SK-N-SH (cell line): ENCODE results near the gene ARHGAP26. TPM values are rescaled to one million over a fixed set of nuclear protein-coding genes. Genes with fewer than 3 reads are reported as not detected.

Experiments used
- CTCF ChIA-PET: fragments of 300-600, 350-600 bp; formaldehyde crosslinking; extraction: SDS; loops from one replicate; lab custom pipeline; 2021; lab: Yijun Ruan, JAX
- POLR2A ChIA-PET: fragments of 350-600 bp; sonication (Branson Sonifier 250); formaldehyde crosslinking; extraction: SDS; loops from one replicate; lab custom pipeline; 2020; ENCODE audit warnings: antibody characterized with exemption, inconsistent platforms; lab: Yijun Ruan, JAX
- DNase-seq: peaks from one replicate; pipeline ENCODE4 v3.0.0; 2012
- H2AFZ ChIP-seq: fragments of 200-600 bp; sonication (generic); 2 replicates; pipeline ENCODE4 v1.8.1; 2016; ENCODE audit warnings: antibody characterized with exemption, mild to moderate bottlenecking, low read depth
- H3F3A ChIP-seq: fragments of 200-600 bp; sonication (generic); replicated peaks from 2 replicates; pipeline ENCODE3; 2016; ENCODE audit warnings: antibody characterized with exemption, mild to moderate bottlenecking; ENCODE audit not compliant: insufficient read depth
- H3K27ac ChIP-seq, 2 experiments: fragments of 200-500 bp in 1 of 2; fragments of 200-600 bp in 1 of 2; sonication (Bioruptor generic) in 1 of 2; sonication (generic), shearing (Covaris generic) in 1 of 2; 2 replicates each; pipeline versions ENCODE4 v1.5.1 to v1.6.1; 2014 to 2016; ENCODE audit warnings: low read depth in 2 of 2, inconsistent platforms in 1 of 2, low read length in 1 of 2, mild to moderate bottlenecking in 1 of 2, mixed read lengths in 1 of 2
- H3K27me3 ChIP-seq: fragments of 200-600 bp; sonication (generic), shearing (Covaris generic); 2 replicates; pipeline ENCODE4 v1.6.1; 2016; ENCODE audit warnings: mixed run types; ENCODE audit not compliant: insufficient read depth
- H3K36me3 ChIP-seq, 2 experiments: fragments of 200-500 bp in 1 of 2; fragments of 200-600 bp in 1 of 2; sonication (Bioruptor generic) in 1 of 2; sonication (generic) in 1 of 2; replicated peaks in 1 of 2; 2 replicates each; pipeline versions ENCODE3 to v1.5.1; 2014 to 2016; ENCODE audit warnings: low read length in 1 of 2, mild to moderate bottlenecking in 1 of 2; ENCODE audit not compliant: insufficient read depth in 2 of 2, control insufficient read depth in 1 of 2
- H3K4me1 ChIP-seq, 2 experiments: fragments of 200-500 bp in 1 of 2; fragments of 200-600 bp in 1 of 2; sonication (Bioruptor generic) in 1 of 2; sonication (generic), shearing (Covaris generic) in 1 of 2; 2 replicates each; pipeline versions ENCODE4 v1.5.1 to v1.6.1; 2014 to 2016; ENCODE audit warnings: low read depth in 1 of 2, low read length in 1 of 2, mixed run types in 1 of 2; ENCODE audit not compliant: insufficient read depth in 2 of 2, control insufficient read depth in 1 of 2
- H3K4me2 ChIP-seq: fragments of 200-600 bp; sonication (generic), shearing (Covaris generic); 2 replicates; pipeline ENCODE4 v1.6.1; 2017; ENCODE audit warnings: mixed run types
- H3K4me3 ChIP-seq, 2 experiments: fragments of 200-500 bp in 1 of 2; fragments of 200-600 bp in 1 of 2; sonication (Bioruptor generic) in 1 of 2; sonication (generic), shearing (Covaris generic) in 1 of 2; 2 replicates each; pipeline versions ENCODE4 v1.5.1 to v1.8.1; 2014 to 2016; ENCODE audit warnings: low read depth in 2 of 2, inconsistent platforms in 1 of 2, low read length in 1 of 2, mild to moderate bottlenecking in 1 of 2, mixed read lengths in 1 of 2, moderate library complexity in 1 of 2
- H3K79me2 ChIP-seq: fragments of 200-600 bp; sonication (generic); 2 replicates; pipeline ENCODE4 v1.8.1; 2017; ENCODE audit warnings: mild to moderate bottlenecking; ENCODE audit not compliant: insufficient read depth
- H3K9ac ChIP-seq: fragments of 200-600 bp; sonication (generic); 2 replicates; pipeline ENCODE4 v1.6.1; 2017; ENCODE audit warnings: mixed run types
- H3K9me2 ChIP-seq: fragments of 200-600 bp; sonication (generic); 2 replicates; pipeline ENCODE4 v1.6.1; 2017; ENCODE audit warnings: mixed run types
- H3K9me3 ChIP-seq: fragments of 200-600 bp; sonication (generic); 2 replicates; pipeline ENCODE4 v1.6.1; 2017; ENCODE audit warnings: mixed run types, mild to moderate bottlenecking, moderate library complexity
- H4K20me1 ChIP-seq: fragments of 200-600 bp; sonication (generic); 2 replicates; pipeline ENCODE4 v1.6.1; 2017; ENCODE audit warnings: mild to moderate bottlenecking, mixed run types; ENCODE audit not compliant: insufficient read depth
- CHD2 ChIP-seq: fragments of 150-350 bp; IDR thresholded peaks from 2 replicates; pipeline ENCODE4 v1.6.1; 2018; ENCODE audit warnings: low read length; ENCODE audit not compliant: partially characterized antibody
- ELF1 ChIP-seq: IDR thresholded peaks from 2 replicates; pipeline ENCODE4 v1.4.0; 2012
- EZH2phosphoT487 ChIP-seq: fragments of 200-600 bp; sonication (generic); IDR thresholded peaks from 2 replicates; pipeline ENCODE4 v1.6.1; 2017; ENCODE audit warnings: low read depth, mixed run types, mild to moderate bottlenecking, antibody characterized with exemption, moderate library complexity, borderline replicate concordance
- FOSL2 ChIP-seq: IDR thresholded peaks from 2 replicates; pipeline ENCODE4 v1.4.0; 2012; ENCODE audit warnings: low read depth, mild to moderate bottlenecking, moderate library complexity, borderline replicate concordance
- FOXJ3 ChIP-seq: sonication (generic); formaldehyde crosslinking; IDR thresholded peaks from 2 replicates; pipeline ENCODE4 v1.5.1; 2020; ENCODE audit warnings: mild to moderate bottlenecking, missing genetic modification reagents
- GATA2 ChIP-seq: sonication (generic); formaldehyde crosslinking; IDR thresholded peaks from 2 replicates; pipeline ENCODE4 v1.5.0; 2020; ENCODE audit warnings: mild to moderate bottlenecking, missing genetic modification reagents
- JUND ChIP-seq: IDR thresholded peaks from 2 replicates; pipeline ENCODE4 v1.4.0; 2012
- MXI1 ChIP-seq: IDR thresholded peaks from 2 replicates; pipeline ENCODE4 v1.6.1; 2012; ENCODE audit warnings: mild to moderate bottlenecking, low read depth, low read length, improper control_type of control experiment
- NFIC ChIP-seq: IDR thresholded peaks from 2 replicates; pipeline ENCODE4 v1.4.0; 2012; ENCODE audit warnings: borderline replicate concordance
- NRF1 ChIP-seq: IDR thresholded peaks from 2 replicates; pipeline ENCODE4 v1.6.1; 2012; ENCODE audit warnings: low read depth, mild to moderate bottlenecking, low read length
- POLR2AphosphoS5 ChIP-seq: IDR thresholded peaks from 2 replicates; pipeline ENCODE4 v1.6.1; 2012; ENCODE audit warnings: low read depth, low read length
- RAD21 ChIP-seq: IDR thresholded peaks from 2 replicates; pipeline ENCODE4 v1.6.1; 2012; ENCODE audit warnings: mild to moderate bottlenecking, low read length
- RFX5 ChIP-seq: IDR thresholded peaks from 2 replicates; pipeline ENCODE4 v1.6.1; 2012; ENCODE audit warnings: mild to moderate bottlenecking, improper control_type of control experiment, low read length
- SIN3A ChIP-seq: IDR thresholded peaks from 2 replicates; pipeline ENCODE4 v1.6.1; 2012; ENCODE audit warnings: low read depth, mild to moderate bottlenecking, low read length, moderate library complexity, borderline replicate concordance
- TEAD4 ChIP-seq: IDR thresholded peaks from 2 replicates; pipeline ENCODE4 v1.4.0; 2012; ENCODE audit warnings: mild to moderate bottlenecking, borderline replicate concordance; ENCODE audit not compliant: insufficient read depth
- WGBS: methylation state at CpG from one replicate; pipeline ENCODE4 v1.1.6; 2017; ENCODE audit warnings: low lambda C conversion rate; 5-methylcytosine and 5-hydroxymethylcytosine counted together
- polyA plus RNA-seq, 3 experiments: library from polyadenylated mRNA; depleted of rRNA; stranded (reverse); fragments of >200 nt; gene quantifications; 2 replicates each; pipeline ENCODE4 v1.2.3, GENCODE V29; 2012
- TF ChIP-seq, protein P1 (sequence below): IDR thresholded peaks from 2 replicates; pipeline ENCODE4; 2012
- TF ChIP-seq, protein P2 (sequence below): fragments of 200-600 bp; sonication (generic); IDR thresholded peaks from 2 replicates; pipeline ENCODE4 v1.6.1; 2017; ENCODE audit warnings: antibody characterized with exemption, mild to moderate bottlenecking, moderate library complexity
- TF ChIP-seq, protein P3 (sequence below): IDR thresholded peaks from 2 replicates; pipeline ENCODE4 v1.4.0; 2012; ENCODE audit warnings: low read depth
- TF ChIP-seq, protein P4 (sequence below): IDR thresholded peaks from 2 replicates; pipeline ENCODE4 v1.4.0; 2012; ENCODE audit warnings: low read depth, borderline replicate concordance
- TF ChIP-seq, protein P5 (sequence below): IDR thresholded peaks from 2 replicates; pipeline ENCODE4 v1.4.0; 2012; ENCODE audit warnings: low read depth, borderline replicate concordance

The ARHGAP26 gene
- polyA plus RNA-seq, 1 of the 3 experiments (the other 2 are of a cell fraction), result 6.1 TPM

DNA sequence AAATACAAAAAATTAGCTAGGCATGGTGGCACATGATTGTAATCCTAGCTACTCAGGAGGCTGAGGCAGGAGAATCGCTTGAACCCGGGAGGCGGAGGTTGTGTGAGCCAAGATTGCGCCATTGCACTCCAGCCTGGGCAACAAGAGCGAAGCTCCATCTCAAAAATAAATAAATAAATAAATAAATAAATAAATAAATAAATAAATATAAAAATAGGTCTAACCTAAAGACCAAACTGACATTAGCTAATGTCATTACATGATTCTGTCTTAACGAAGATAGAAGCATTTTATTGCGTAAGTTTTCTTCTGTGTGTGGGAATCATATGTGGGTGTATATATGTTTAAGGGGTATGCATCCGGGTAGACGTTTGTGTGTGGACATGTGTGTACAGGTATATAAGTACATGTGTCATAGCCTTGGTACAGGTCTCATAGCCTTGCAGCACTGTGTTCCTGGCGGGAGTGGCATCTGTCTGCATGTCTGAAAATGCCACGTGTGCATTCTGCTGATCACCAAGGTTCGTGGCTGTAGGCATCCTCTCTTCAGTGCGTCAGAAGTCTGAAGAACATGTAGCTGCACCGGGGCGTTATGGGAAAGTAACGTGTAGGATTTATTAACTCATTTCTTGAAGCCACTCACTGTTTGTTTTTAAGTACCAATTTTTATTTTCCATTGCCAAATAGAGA lies 335.2 kb downstream of the ARHGAP26 start:
- Histone ChIP-seq H3K4me3 (no peak overlapping the region), H3K4me1 (peaks cover 0 to 24% of the 10 kb centered on the region in 2 experiments; a peak in 1 of 4 replicates), H3K27ac (no peak overlapping the region), H3K9ac (no peak overlapping the region), H3F3A (no peaks in the 10 kb centered on the region), H3K4me2 (no peak overlapping the region), H2AFZ (no peak overlapping the region), H3K27me3 (no peaks in the 10 kb centered on the region), H3K36me3 (peaks cover 0 to 5% of the 10 kb centered on the region in 2 experiments), H3K9me2 (no peaks in the 10 kb centered on the region), H3K9me3 (no peaks in the 10 kb centered on the region), H4K20me1 (no peaks in the 10 kb centered on the region), H3K79me2 (no peaks in the 10 kb centered on the region)
- DNase-seq, result no peak
- ChIA-PET CTCF (interaction anchor here (0.6 to 4.0 kb wide), 13 partner anchors 7 to 1036 kb away, joined by 3 to 24 read pairs (median 3); partner anchors contain the start of gene NR3C1), POLR2A (interaction anchor here (1.1 kb wide), 1 partner anchor 299 kb away, joined by 3 read pairs; no protein-coding TSS in a partner anchor)
- 93% methylated on average over 16 of the region's 16 CpGs for WGBS
- TF ChIP-seq NFIC, result no peak
- TF ChIP-seq, protein P1, sequence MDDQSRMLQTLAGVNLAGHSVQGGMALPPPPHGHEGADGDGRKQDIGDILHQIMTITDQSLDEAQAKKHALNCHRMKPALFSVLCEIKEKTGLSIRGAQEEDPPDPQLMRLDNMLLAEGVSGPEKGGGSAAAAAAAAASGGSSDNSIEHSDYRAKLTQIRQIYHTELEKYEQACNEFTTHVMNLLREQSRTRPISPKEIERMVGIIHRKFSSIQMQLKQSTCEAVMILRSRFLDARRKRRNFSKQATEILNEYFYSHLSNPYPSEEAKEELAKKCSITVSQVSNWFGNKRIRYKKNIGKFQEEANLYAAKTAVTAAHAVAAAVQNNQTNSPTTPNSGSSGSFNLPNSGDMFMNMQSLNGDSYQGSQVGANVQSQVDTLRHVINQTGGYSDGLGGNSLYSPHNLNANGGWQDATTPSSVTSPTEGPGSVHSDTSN, result no peak
- no peak for TF ChIP-seq JUND
- TF ChIP-seq EZH2phosphoT487, result no peak
- TF ChIP-seq FOSL2, result no peak

DNA sequence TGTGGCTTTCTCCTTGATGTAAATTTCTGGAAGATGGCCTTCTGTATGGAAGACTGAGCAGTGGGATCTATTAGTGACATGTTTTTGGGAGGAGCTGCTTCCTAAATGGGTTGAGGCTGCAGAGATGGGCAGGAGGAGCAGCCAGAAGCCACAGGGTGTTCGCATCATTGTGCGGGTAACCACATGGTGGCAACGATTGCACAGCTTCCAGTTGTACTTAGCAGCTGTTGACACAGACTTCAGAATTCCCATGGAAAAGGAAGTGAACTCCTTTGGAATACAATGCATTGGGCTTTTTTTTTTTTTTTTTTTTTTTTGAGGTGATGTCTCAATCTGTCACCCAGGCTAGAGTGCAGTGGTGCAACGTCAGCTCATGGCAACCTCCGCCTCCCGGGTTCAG lies 336.0 kb downstream of the ARHGAP26 start:
- H3F3A ChIP-seq, result no peaks in the 10 kb centered on the region
- no peak overlapping the region for H2AFZ ChIP-seq
- POLR2A ChIA-PET, result interaction anchor here (1.1 kb wide), 1 partner anchor 298 kb away, joined by 3 read pairs; no protein-coding TSS in a partner anchor
- H3K9me3 ChIP-seq, result no peaks in the 10 kb centered on the region
- CTCF ChIA-PET, result interaction anchor here (0.6 to 4.0 kb wide), 19 partner anchors 8 to 1035 kb away, joined by 3 to 24 read pairs (median 3); partner anchors contain the start of gene NR3C1
- H3K4me3 ChIP-seq, result no peak overlapping the region
- H3K36me3 ChIP-seq, result peaks cover 0 to 5% of the 10 kb centered on the region in 2 experiments
- H3K27ac ChIP-seq, result no peak overlapping the region
- no peaks in the 10 kb centered on the region for H4K20me1 ChIP-seq
- no peak overlapping the region for H3K9ac ChIP-seq
- WGBS, result 87% methylated on average over 5 of the region's 6 CpGs
- no peaks in the 10 kb centered on the region for H3K27me3 ChIP-seq
- no peak overlapping the region for H3K4me2 ChIP-seq
- peak; percentile 45 for DNase-seq
- no peaks in the 10 kb centered on the region for H3K9me2 ChIP-seq
- H3K4me1 ChIP-seq, result peaks cover 0 to 24% of the 10 kb centered on the region in 2 experiments; a peak in 3 of 4 replicates
- no peaks in the 10 kb centered on the region for H3K79me2 ChIP-seq
- no peak for TF ChIP-seq NRF1
- TF ChIP-seq ELF1, result no peak
- TF ChIP-seq, protein P2, sequence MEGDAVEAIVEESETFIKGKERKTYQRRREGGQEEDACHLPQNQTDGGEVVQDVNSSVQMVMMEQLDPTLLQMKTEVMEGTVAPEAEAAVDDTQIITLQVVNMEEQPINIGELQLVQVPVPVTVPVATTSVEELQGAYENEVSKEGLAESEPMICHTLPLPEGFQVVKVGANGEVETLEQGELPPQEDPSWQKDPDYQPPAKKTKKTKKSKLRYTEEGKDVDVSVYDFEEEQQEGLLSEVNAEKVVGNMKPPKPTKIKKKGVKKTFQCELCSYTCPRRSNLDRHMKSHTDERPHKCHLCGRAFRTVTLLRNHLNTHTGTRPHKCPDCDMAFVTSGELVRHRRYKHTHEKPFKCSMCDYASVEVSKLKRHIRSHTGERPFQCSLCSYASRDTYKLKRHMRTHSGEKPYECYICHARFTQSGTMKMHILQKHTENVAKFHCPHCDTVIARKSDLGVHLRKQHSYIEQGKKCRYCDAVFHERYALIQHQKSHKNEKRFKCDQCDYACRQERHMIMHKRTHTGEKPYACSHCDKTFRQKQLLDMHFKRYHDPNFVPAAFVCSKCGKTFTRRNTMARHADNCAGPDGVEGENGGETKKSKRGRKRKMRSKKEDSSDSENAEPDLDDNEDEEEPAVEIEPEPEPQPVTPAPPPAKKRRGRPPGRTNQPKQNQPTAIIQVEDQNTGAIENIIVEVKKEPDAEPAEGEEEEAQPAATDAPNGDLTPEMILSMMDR, result peak; percentile 57
- TF ChIP-seq TEAD4, result no peak
- TF ChIP-seq, protein P3, sequence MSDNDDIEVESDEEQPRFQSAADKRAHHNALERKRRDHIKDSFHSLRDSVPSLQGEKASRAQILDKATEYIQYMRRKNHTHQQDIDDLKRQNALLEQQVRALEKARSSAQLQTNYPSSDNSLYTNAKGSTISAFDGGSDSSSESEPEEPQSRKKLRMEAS, result 0 out of 2 replicates have a peak, but pooled peaks have one; percentile 18
- TF ChIP-seq MXI1, result no peak
- TF ChIP-seq, protein P4, sequence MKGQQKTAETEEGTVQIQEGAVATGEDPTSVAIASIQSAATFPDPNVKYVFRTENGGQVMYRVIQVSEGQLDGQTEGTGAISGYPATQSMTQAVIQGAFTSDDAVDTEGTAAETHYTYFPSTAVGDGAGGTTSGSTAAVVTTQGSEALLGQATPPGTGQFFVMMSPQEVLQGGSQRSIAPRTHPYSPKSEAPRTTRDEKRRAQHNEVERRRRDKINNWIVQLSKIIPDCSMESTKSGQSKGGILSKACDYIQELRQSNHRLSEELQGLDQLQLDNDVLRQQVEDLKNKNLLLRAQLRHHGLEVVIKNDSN, result no peak
- TF ChIP-seq, protein P5, sequence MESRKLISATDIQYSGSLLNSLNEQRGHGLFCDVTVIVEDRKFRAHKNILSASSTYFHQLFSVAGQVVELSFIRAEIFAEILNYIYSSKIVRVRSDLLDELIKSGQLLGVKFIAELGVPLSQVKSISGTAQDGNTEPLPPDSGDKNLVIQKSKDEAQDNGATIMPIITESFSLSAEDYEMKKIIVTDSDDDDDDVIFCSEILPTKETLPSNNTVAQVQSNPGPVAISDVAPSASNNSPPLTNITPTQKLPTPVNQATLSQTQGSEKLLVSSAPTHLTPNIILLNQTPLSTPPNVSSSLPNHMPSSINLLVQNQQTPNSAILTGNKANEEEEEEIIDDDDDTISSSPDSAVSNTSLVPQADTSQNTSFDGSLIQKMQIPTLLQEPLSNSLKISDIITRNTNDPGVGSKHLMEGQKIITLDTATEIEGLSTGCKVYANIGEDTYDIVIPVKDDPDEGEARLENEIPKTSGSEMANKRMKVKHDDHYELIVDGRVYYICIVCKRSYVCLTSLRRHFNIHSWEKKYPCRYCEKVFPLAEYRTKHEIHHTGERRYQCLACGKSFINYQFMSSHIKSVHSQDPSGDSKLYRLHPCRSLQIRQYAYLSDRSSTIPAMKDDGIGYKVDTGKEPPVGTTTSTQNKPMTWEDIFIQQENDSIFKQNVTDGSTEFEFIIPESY, result no peak
- no peak for TF ChIP-seq GATA2 (CRISPR knock-in tag)
- TF ChIP-seq POLR2AphosphoS5, result no peak
- no peak for TF ChIP-seq JUND
- no peak for TF ChIP-seq FOXJ3 (CRISPR knock-in tag)
- peak; percentile 83 for TF ChIP-seq RAD21
- no peak for TF ChIP-seq RFX5
- no peak for TF ChIP-seq SIN3A
- no peak for TF ChIP-seq CHD2
